ENCODE measurements around the gene KLHL22. TPM values are rescaled to one million over a fixed set of nuclear protein-coding genes. Genes with fewer than 3 reads are reported as not detected.
"Not testable (repeated sequence)": the region's sequence is repeated elsewhere in the genome, so short reads cannot be mapped to it uniquely, and the experiment has no call there.

KLHL22 gene
- total RNA-seq, 6 donors from 2014 or later = 17.5 to 48.2 (median 22.7) TPM

- Histone ChIP-seq H3K9me3 (no peaks in the 10 kb centered on the region), H3K4me1 (peaks cover 17 to 32% (median 21%) of the 10 kb centered on the region in 4 donors), H3K36me3 (no peaks in the 10 kb centered on the region), H3K27me3 (no peaks in the 10 kb centered on the region), H3K4me3 (peak overlapping the region in 3 of 4 donors; percentile 57 to 90 (median 81)), H3K27ac (peak overlapping the region; percentile 63 to 82 (median 78))
- DNase-seq (peak in 1 of 2 donors; percentile 72), ATAC-seq (ENCODE audit: low FRiP score in 2 of 2) (peak in 1 of 2 donors; percentile 5)
- WGBS, 2 donors = 89 to 94% methylated on average over 15 to 23 of the region's 23 CpGs
- TF ChIP-seq POLR2A (IDR thresholded peaks at IDR 0.05) = no peak
- no peak for TF ChIP-seq POLR2AphosphoS5 (IDR thresholded peaks at IDR 0.05)
Observed at GRCh38 chr22:20392983-20393704, 102.5 kb downstream of the KLHL22 start.

DNA sequence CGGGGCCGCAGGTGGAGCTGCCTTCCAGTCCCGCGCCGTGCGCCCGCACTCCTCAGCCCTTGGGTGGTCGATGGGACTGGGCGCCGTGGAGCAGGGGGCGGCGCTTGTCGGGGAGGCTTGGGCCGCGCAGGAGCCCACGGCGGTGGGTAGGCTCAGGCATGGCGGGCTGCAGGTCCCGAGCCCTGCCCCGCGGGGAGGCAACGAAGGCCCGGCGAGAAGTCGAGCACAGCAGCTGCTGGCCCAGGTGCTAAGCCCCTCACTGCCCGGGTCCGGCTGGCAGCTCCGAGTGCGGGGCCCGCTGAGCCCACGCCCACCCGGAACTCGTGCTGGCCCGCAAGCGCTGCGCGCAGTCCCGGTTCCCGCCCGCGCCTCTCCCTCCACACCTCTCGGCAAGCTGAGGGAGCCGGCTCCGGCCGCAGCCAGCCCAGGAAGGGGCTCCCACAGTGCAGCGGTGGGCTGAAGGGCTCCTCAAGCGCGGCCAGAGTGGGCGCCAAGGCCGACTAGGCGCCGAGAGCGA, 103.2 kb downstream of the KLHL22 start:
- 97 to 99% methylated on average over 38 to 41 of the region's 53 CpGs for WGBS, 2 donors
- H3K27ac ChIP-seq; ATAC-seq (ENCODE audit: low FRiP score in 2 of 2); H3K27me3 ChIP-seq; H3K36me3 ChIP-seq; H3K9me3 ChIP-seq; H3K4me3 ChIP-seq: not testable (repeated sequence)
- peak in 1 of 2 donors; percentile 85 for DNase-seq
- peaks cover 17 to 32% (median 21%) of the 10 kb centered on the region in 4 donors for H3K4me1 ChIP-seq

Small RNA genes lying within 50 kb of the gene (small RNA-seq; reads per million reads assigned to genes)
- gene RF00019 (0 reads per million in 4 donors), gene RN7SL812P (0 reads per million in 4 donors), gene RNU6-225P (0 reads per million in 4 donors), gene RNY1P9 (0 reads per million in 4 donors)

Other genes starting within 250 kb of the KLHL22 start
- gene RTN4R, start 227.5 kb downstream of the KLHL22 start, total RNA-seq = 10 to 100 TPM in 2 of 6 donors, 1 to 10 TPM in 4; 2.6 to 13.0 (median 9.0) TPM
- 10 to 100 TPM; 36.7 to 62.2 (median 41.9) TPM for gene DGCR6L, start 175.7 kb downstream of the KLHL22 start, total RNA-seq
- gene ZNF74, start 101.6 kb downstream of the KLHL22 start, total RNA-seq = 10 to 100 TPM in 5 of 6 donors, 1 to 10 TPM in 1; 8.9 to 26.2 (median 12.7) TPM
- gene SCARF2, start 58.0 kb downstream of the KLHL22 start, total RNA-seq = 10 to 100 TPM; 10.1 to 36.7 (median 16.1) TPM
- gene MED15, start 11.8 kb upstream of the KLHL22 start, total RNA-seq = 100 to 1,000 TPM in 4 of 6 donors, 10 to 100 TPM in 2; 64.2 to 170 (median 123) TPM